Stomach (tissue), 4 donors: Measurements from ENCODE around the gene SELENOW.

Experiments used
- CTCF ChIP-seq, 7 experiments: fragments of 450-650 bp in 4 of 7; fragments of 200-600 bp in 3 of 7; sonication (generic) in 3 of 7; IDR thresholded peaks; one replicate each; pipeline ENCODE4 v1.5.1; 2016 to 2019; ENCODE audit warnings: antibody characterized with exemption in 7 of 7, control low read depth in 2 of 7, mild to moderate bottlenecking in 1 of 7
- POLR2AphosphoS5 ChIP-seq, 3 donors: sonication (generic); formaldehyde crosslinking; IDR thresholded peaks; one replicate each; pipeline ENCODE4 v1.6.1; 2016; ENCODE audit warnings: antibody characterized with exemption in 3 of 3

- TF ChIP-seq CTCF (IDR thresholded peaks at IDR 0.05) (no peak), POLR2AphosphoS5 (IDR thresholded peaks at IDR 0.05) (no peak)
Observed at GRCh38 chr19:47832723-47833122, 54.2 kb downstream of the SELENOW start.
